HepG2 (cell line): Measurements from ENCODE around the gene FAM200B. TPM values are rescaled to one million over a fixed set of nuclear protein-coding genes. Genes with fewer than 3 reads are reported as not detected.
A peak's percentile ranks its signal among the peaks of the same experiment; 100 is the strongest.

ENCODE experiments used
- CBFB ChIP-seq: sonication (generic); formaldehyde crosslinking; IDR thresholded peaks from 2 replicates; pipeline ENCODE4 v1.4.0; 2020; ENCODE audit warnings: missing genetic modification reagents
- ETV5 ChIP-seq: IDR thresholded peaks from 2 replicates; pipeline ENCODE4 v1.6.1; 2018; ENCODE audit warnings: missing biosample characterization, missing genetic modification reagents, inconsistent platforms, borderline replicate concordance
- HNF4A ChIP-seq: sonication (generic); formaldehyde crosslinking; IDR thresholded peaks from 2 replicates; pipeline ENCODE4 v1.4.0; 2020; ENCODE audit warnings: missing genetic modification reagents
- HNRNPLL ChIP-seq: fragments of 200-400 bp; formaldehyde crosslinking; IDR thresholded peaks from 2 replicates; pipeline ENCODE4 v1.6.1; 2017; ENCODE audit warnings: mild to moderate bottlenecking, low read depth, low read length; ENCODE audit not compliant: poor library complexity, severe bottlenecking
- MYNN ChIP-seq: sonication (generic); formaldehyde crosslinking; IDR thresholded peaks from 2 replicates; pipeline ENCODE4 v1.4.0; 2020; ENCODE audit warnings: mild to moderate bottlenecking, low read depth, missing genetic modification reagents
- SP1 ChIP-seq, 2 experiments: fragments of 450-650 bp in 1 of 2; sonication (generic) in 1 of 2; formaldehyde crosslinking in 1 of 2; IDR thresholded peaks; 2 replicates each; pipeline versions ENCODE4 v1.4.0 to v1.6.1; 2016 to 2020; ENCODE audit warnings: missing genetic modification reagents in 1 of 2
- TCF7L2 ChIP-seq: IDR thresholded peaks from 2 replicates; pipeline ENCODE4 v1.6.1; 2011; ENCODE audit warnings: mild to moderate bottlenecking, low read depth, low read length, moderate library complexity
- ZNF737 ChIP-seq: sonication (generic); formaldehyde crosslinking; IDR thresholded peaks from 2 replicates; pipeline ENCODE4 v1.5.0; 2020; ENCODE audit warnings: missing genetic modification reagents, mild to moderate bottlenecking, borderline replicate concordance
- polyA plus RNA-seq, 8 experiments: library from polyadenylated mRNA; depleted of rRNA in 3 of 8; stranded (reverse) in 7 of 8; unstranded in 1 of 8; fragments of >200 nt; fragmentation: Illumina TruSeq in 4 of 8; extraction: Trizol in 4 of 8; gene quantifications; 2 replicates each; pipeline versions ENCODE4 v1.2.1 to v1.2.3, GENCODE V29; 2011 to 2016; ENCODE audit warnings: low read depth in 4 of 8, missing spikeins in 1 of 8, mixed read lengths in 1 of 8; ENCODE audit not compliant: insufficient read depth in 1 of 8
- total RNA-seq, 5 experiments: library from RNA; depleted of rRNA; stranded (reverse); fragments of >200 nt; fragmentation: Illumina TruSeq; extraction: Trizol; gene quantifications; 2 replicates each; pipeline ENCODE4 v1.2.3, GENCODE V29; 2016; ENCODE audit warnings: low read depth in 1 of 5
- TF ChIP-seq, protein P1 (sequence below): sonication (generic); formaldehyde crosslinking; IDR thresholded peaks from 2 replicates; pipeline ENCODE4 v1.4.0; 2020; ENCODE audit warnings: missing genetic modification reagents, mild to moderate bottlenecking, borderline replicate concordance
- TF ChIP-seq, protein P2 (sequence below): sonication (generic); formaldehyde crosslinking; IDR thresholded peaks from 2 replicates; pipeline ENCODE4 v1.8.1; 2023; ENCODE audit warnings: mild to moderate bottlenecking, missing genetic modification reagents
- TF ChIP-seq, protein P3 (sequence below): sonication (generic); formaldehyde crosslinking; IDR thresholded peaks from 2 replicates; pipeline ENCODE4 v1.4.0; 2020; ENCODE audit warnings: low read depth, missing genetic modification reagents
- TF ChIP-seq, protein P4 (sequence below): sonication (generic); formaldehyde crosslinking; IDR thresholded peaks from 2 replicates; pipeline ENCODE4 v1.4.0; 2020; ENCODE audit warnings: missing genetic modification reagents
- TF ChIP-seq, protein P5 (sequence below): sonication (generic); formaldehyde crosslinking; IDR thresholded peaks from 2 replicates; pipeline ENCODE4 v1.5.0; 2020; ENCODE audit warnings: missing genetic modification reagents
- TF ChIP-seq, protein P6 (sequence below): sonication (generic); formaldehyde crosslinking; IDR thresholded peaks from 2 replicates; pipeline ENCODE4 v1.5.0; 2020; ENCODE audit warnings: missing genetic modification reagents, mild to moderate bottlenecking, borderline replicate concordance

Gene FAM200B
- total and polyA plus RNA-seq, 2 of the 13 experiments (the other 11 are each of a cell fraction or from before 2014, with no cell fraction given), result 25.6 to 41.8 TPM

DNA sequence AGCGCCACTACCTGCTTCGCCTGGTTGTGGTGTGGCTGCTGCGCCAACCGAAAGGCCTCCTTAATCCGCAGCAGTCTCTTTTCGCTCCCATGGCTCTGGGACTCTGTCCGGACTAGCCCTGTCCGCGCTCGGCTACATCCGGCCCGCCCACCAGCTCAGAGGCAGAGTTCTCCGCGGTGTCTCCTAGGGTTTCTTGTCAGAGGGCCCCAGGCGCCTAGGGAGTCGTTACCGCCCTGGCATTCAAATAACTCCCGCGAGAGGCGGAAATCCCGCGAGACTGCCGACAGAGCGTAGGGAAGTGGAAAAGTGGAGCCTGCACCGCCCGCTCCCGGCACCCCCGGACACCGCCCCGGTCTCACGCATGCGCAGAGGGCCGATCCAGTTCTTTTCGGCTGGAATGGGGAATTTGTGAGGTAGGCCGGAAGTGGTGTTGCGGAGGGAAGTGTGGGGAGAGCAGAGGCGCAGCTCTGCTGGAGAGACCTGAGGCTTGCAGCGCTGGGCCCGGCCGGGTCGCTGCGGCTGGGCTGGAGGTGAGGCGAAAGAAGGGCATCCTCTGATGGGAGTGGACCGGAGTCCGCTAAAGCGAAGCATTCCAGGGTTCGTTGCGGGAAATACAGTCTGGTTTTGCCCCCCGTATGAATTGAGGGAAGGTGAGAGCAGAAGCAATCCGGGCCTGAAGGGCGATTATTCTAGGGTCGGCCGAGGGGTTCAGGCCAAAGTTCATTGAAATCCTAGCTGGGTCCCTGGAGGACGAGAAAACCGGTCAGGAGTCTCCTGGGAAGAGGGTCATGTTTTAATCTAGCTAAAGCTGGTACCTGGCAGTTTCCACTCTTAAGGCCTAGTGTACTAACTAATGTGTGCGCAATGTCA, at the start of gene FAM200B (continued):
- TF ChIP-seq, protein P1, sequence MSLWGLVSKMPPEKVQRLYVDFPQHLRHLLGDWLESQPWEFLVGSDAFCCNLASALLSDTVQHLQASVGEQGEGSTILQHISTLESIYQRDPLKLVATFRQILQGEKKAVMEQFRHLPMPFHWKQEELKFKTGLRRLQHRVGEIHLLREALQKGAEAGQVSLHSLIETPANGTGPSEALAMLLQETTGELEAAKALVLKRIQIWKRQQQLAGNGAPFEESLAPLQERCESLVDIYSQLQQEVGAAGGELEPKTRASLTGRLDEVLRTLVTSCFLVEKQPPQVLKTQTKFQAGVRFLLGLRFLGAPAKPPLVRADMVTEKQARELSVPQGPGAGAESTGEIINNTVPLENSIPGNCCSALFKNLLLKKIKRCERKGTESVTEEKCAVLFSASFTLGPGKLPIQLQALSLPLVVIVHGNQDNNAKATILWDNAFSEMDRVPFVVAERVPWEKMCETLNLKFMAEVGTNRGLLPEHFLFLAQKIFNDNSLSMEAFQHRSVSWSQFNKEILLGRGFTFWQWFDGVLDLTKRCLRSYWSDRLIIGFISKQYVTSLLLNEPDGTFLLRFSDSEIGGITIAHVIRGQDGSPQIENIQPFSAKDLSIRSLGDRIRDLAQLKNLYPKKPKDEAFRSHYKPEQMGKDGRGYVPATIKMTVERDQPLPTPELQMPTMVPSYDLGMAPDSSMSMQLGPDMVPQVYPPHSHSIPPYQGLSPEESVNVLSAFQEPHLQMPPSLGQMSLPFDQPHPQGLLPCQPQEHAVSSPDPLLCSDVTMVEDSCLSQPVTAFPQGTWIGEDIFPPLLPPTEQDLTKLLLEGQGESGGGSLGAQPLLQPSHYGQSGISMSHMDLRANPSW, result no peak; the same call in 1 of the 2 replicates
- TF ChIP-seq TCF7L2, result no peak
- TF ChIP-seq CBFB (CRISPR knock-in tag), result no peak
- peak; percentile 91 for TF ChIP-seq HNRNPLL
- TF ChIP-seq, protein P2, sequence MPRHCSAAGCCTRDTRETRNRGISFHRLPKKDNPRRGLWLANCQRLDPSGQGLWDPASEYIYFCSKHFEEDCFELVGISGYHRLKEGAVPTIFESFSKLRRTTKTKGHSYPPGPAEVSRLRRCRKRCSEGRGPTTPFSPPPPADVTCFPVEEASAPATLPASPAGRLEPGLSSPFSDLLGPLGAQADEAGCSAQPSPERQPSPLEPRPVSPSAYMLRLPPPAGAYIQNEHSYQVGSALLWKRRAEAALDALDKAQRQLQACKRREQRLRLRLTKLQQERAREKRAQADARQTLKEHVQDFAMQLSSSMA (CRISPR knock-in tag), result 0 out of 2 replicates have a peak, but pooled peaks have one; percentile 78
- TF ChIP-seq, protein P3, sequence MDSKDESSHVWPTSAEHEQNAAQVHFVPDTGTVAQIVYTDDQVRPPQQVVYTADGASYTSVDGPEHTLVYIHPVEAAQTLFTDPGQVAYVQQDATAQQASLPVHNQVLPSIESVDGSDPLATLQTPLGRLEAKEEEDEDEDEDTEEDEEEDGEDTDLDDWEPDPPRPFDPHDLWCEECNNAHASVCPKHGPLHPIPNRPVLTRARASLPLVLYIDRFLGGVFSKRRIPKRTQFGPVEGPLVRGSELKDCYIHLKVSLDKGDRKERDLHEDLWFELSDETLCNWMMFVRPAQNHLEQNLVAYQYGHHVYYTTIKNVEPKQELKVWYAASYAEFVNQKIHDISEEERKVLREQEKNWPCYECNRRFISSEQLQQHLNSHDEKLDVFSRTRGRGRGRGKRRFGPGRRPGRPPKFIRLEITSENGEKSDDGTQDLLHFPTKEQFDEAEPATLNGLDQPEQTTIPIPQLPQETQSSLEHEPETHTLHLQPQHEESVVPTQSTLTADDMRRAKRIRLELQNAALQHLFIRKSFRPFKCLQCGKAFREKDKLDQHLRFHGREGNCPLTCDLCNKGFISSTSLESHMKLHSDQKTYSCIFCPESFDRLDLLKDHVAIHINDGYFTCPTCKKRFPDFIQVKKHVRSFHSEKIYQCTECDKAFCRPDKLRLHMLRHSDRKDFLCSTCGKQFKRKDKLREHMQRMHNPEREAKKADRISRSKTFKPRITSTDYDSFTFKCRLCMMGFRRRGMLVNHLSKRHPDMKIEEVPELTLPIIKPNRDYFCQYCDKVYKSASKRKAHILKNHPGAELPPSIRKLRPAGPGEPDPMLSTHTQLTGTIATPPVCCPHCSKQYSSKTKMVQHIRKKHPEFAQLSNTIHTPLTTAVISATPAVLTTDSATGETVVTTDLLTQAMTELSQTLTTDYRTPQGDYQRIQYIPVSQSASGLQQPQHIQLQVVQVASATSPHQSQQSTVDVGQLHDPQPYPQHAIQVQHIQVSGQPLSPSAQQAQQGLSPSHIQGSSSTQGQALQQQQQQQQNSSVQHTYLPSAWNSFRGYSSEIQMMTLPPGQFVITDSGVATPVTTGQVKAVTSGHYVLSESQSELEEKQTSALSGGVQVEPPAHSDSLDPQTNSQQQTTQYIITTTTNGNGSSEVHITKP (CRISPR knock-in tag), result peak; percentile 76; the same call in 1 of the 2 replicates
- peak; percentile 68; the same call in 1 of the 2 replicates for TF ChIP-seq MYNN (CRISPR knock-in tag)
- TF ChIP-seq HNF4A, result peak; percentile 75
- TF ChIP-seq, protein P4, sequence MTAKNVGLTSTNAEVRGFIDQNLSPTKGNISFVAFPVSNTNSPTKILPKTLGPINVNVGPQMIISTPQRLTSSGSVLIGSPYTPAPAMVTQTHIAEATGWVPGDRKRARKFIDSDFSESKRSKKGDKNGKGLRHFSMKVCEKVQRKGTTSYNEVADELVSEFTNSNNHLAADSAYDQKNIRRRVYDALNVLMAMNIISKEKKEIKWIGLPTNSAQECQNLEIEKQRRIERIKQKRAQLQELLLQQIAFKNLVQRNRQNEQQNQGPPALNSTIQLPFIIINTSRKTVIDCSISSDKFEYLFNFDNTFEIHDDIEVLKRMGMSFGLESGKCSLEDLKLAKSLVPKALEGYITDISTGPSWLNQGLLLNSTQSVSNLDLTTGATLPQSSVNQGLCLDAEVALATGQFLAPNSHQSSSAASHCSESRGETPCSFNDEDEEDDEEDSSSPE (CRISPR knock-in tag), result peak; percentile 99
- TF ChIP-seq, protein P5, sequence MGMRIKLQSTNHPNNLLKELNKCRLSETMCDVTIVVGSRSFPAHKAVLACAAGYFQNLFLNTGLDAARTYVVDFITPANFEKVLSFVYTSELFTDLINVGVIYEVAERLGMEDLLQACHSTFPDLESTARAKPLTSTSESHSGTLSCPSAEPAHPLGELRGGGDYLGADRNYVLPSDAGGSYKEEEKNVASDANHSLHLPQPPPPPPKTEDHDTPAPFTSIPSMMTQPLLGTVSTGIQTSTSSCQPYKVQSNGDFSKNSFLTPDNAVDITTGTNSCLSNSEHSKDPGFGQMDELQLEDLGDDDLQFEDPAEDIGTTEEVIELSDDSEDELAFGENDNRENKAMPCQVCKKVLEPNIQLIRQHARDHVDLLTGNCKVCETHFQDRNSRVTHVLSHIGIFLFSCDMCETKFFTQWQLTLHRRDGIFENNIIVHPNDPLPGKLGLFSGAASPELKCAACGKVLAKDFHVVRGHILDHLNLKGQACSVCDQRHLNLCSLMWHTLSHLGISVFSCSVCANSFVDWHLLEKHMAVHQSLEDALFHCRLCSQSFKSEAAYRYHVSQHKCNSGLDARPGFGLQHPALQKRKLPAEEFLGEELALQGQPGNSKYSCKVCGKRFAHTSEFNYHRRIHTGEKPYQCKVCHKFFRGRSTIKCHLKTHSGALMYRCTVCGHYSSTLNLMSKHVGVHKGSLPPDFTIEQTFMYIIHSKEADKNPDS (CRISPR knock-in tag), result 0 out of 2 replicates have a peak, but pooled peaks have one; percentile 61
- no peak; the same call in 1 of the 2 replicates for TF ChIP-seq ZNF737 (CRISPR knock-in tag)
- peak; percentile 91 for TF ChIP-seq ETV5 (CRISPR knock-in tag)
- TF ChIP-seq SP1 (IDR thresholded peaks at IDR 0.05), result peak; percentile 94
- TF ChIP-seq SP1 (CRISPR knock-in tag; IDR thresholded peaks at IDR 0.05), result peak; percentile 45; the same call in 1 of the 2 replicates
- TF ChIP-seq, protein P6, sequence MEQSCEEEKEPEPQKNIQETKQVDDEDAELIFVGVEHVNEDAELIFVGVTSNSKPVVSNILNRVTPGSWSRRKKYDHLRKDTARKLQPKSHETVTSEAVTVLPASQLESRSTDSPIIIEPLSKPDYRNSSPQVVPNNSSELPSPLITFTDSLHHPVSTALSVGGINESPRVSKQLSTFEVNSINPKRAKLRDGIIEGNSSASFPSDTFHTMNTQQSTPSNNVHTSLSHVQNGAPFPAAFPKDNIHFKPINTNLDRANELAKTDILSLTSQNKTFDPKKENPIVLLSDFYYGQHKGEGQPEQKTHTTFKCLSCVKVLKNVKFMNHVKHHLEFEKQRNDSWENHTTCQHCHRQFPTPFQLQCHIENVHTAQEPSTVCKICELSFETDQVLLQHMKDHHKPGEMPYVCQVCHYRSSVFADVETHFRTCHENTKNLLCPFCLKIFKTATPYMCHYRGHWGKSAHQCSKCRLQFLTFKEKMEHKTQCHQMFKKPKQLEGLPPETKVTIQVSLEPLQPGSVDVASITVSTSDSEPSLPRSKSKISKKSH (CRISPR knock-in tag), result peak; percentile 47; the same call in 1 of the 2 replicates
